ENCODE measurements around the gene INO80. TPM values are rescaled to one million over a fixed set of nuclear protein-coding genes. Genes with fewer than 3 reads are reported as not detected.

The INO80 gene
- total and polyA plus RNA-seq, 2 donors (not counting 3 experiments of a cell fraction or from before 2014, with no cell fraction given) = 5.7 to 29.1 TPM

DNA sequence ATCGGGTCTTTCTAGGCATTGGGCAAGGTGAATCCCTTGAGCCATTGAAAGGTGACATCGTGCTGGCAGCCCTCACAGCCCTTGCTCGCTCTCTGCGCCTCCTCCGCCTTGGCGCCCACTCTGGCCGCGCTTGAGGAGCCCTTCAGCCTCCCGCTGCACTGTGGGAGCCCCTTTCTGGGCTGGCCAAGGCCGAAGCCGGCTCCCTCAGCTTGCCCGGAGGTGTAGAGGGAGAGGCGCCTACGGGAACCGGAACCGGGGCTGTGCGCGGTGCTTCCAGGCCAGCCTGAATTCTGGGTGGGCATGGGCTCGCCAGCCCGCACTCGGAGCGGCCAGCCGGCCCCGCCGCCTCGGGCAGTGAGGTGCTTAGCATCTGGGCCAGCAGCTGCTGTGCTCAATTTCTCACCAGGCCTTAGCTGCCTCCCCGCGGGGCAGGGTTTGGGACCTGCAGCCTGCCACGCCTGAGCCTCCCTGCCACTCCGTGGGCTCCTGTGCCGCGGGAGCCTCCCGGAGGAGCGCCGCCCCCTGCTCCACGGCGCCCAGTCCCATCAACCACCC lies 35.4 kb upstream of the INO80 start:
- Histone ChIP-seq H3K27ac (ENCODE audit: insufficient read depth, low read depth, low read length) (no peak overlapping the region), H3K9me1 (replicated peaks; ENCODE audit: control insufficient read depth, extremely low read depth, insufficient read depth, low read length) (no peaks in the 10 kb centered on the region), H2AFZ (ENCODE audit: low read depth, low read length) (no peak overlapping the region), H3K4me2 (ENCODE audit: insufficient read depth, low read length) (no peak overlapping the region), H3K79me2 (ENCODE audit: control insufficient read depth, insufficient read depth, low read length) (no peaks in the 10 kb centered on the region), H4K20me1 (replicated peaks; ENCODE audit: control insufficient read depth, extremely low read depth, insufficient read depth, low read length) (no peaks in the 10 kb centered on the region), H3K9ac (replicated peaks; ENCODE audit: extremely low read depth, insufficient read depth, low read length) (no peak overlapping the region), H3K27me3 (ENCODE audit: control insufficient read depth in 2 of 2, insufficient read depth in 2 of 2, low read length in 2 of 2) (no peaks in the 10 kb centered on the region), H3K4me3 (replicated peaks in 1 of 3; ENCODE audit: insufficient read depth in 1 of 3, low read depth in 1 of 3, low read length in 3 of 3) (no peak overlapping the region), H3K4me1 (ENCODE audit: control insufficient read depth, extremely low read depth, insufficient read depth, low read length) (no peaks in the 10 kb centered on the region), H3K9me3 (replicated peaks; ENCODE audit: control insufficient read depth, insufficient read depth, low read length) (no peaks in the 10 kb centered on the region), H3K36me3 (ENCODE audit: control insufficient read depth in 2 of 2, extremely low read depth in 1 of 2, insufficient read depth in 2 of 2, low read length in 2 of 2) (no peaks in the 10 kb centered on the region)
- POLR2A ChIA-PET = no interaction called here
- CTCF ChIA-PET = no interaction called here
- TF ChIP-seq GATA2 (IDR thresholded peaks at IDR 0.05; ENCODE audit: insufficient read depth, insufficient read length, low read depth, low read length) (no peak), JUN (IDR thresholded peaks at IDR 0.05; ENCODE audit: borderline replicate concordance, insufficient read depth, insufficient read length, low read depth) (no peak), FOS (IDR thresholded peaks at IDR 0.05; ENCODE audit: borderline replicate concordance, insufficient read depth, low read length) (no peak), POLR2A (IDR thresholded peaks at IDR 0.05; ENCODE audit: low read depth, low read length) (no peak), EZH2 (IDR thresholded peaks at IDR 0.05; ENCODE audit: borderline replicate concordance, low read depth, low read length, severe bottlenecking) (no peak), POLR2AphosphoS5 (IDR thresholded peaks at IDR 0.05; ENCODE audit: insufficient read depth, low read depth, low read length) (no peak), MAX (IDR thresholded peaks at IDR 0.05; ENCODE audit: insufficient read depth, insufficient read length) (no peak), MYC (IDR thresholded peaks at IDR 0.05; ENCODE audit: low read depth, low read length) (no peak)
- TF ChIP-seq, protein P1, sequence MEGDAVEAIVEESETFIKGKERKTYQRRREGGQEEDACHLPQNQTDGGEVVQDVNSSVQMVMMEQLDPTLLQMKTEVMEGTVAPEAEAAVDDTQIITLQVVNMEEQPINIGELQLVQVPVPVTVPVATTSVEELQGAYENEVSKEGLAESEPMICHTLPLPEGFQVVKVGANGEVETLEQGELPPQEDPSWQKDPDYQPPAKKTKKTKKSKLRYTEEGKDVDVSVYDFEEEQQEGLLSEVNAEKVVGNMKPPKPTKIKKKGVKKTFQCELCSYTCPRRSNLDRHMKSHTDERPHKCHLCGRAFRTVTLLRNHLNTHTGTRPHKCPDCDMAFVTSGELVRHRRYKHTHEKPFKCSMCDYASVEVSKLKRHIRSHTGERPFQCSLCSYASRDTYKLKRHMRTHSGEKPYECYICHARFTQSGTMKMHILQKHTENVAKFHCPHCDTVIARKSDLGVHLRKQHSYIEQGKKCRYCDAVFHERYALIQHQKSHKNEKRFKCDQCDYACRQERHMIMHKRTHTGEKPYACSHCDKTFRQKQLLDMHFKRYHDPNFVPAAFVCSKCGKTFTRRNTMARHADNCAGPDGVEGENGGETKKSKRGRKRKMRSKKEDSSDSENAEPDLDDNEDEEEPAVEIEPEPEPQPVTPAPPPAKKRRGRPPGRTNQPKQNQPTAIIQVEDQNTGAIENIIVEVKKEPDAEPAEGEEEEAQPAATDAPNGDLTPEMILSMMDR (IDR thresholded peaks at IDR 0.05; ENCODE audit: extremely low read depth in 1 of 2, insufficient read depth in 1 of 2, low read depth in 1 of 2, low read length in 2 of 2) = no peak
- intact Hi-C loops (cut with micrococcal nuclease) = no loop called here
- FAIRE-seq (no peak), DNase-seq (ENCODE audit: low read depth, low spot score) (no peak)
- no TSS peak for BruUV-seq (replicated peaks)
- dilution Hi-C loops (cut with MboI; ENCODE audit: extremely low pct_ligation_motif_present, low sequenced_read_pairs) = no loop called here

Data from endothelial cell of umbilical vein (primary cell).